ENCODE data around the gene PSMF1.

PSMF1 gene

DNA sequence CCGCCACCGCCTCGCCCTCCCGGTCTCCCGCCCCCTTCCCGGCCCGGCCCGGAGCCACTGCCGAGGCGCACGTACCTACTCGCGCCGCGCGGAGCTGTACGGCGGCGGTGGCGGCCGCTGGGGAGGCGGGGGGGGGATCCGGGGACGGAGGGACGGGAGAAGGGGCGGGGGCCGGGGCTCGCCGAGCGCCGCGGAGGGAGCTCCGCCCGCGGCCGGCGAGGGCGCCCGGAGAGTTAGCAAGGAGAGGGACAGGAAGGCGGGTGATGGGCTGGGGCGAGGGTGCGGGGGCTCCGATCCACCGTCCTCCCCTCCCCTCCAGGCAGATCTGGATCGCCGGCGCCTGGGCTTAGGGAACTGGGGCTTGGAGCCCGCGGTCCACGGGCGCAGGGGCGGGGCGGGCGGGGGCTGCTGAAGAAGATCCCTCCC lies 66.9 kb downstream of the PSMF1 start:
- peaks cover 31% of the 10 kb centered on the region for H3K27me3 Mint-ChIP-seq
- H3K4me3 Mint-ChIP-seq = no peak overlapping the region
- H3K36me3 Mint-ChIP-seq (ENCODE audit: low read depth) = peaks cover 2% of the 10 kb centered on the region
- H3K4me1 Mint-ChIP-seq = peaks cover 10% of the 10 kb centered on the region
- H3K27ac Mint-ChIP-seq = no peak overlapping the region
- ATAC-seq = no peak
- peak; percentile 14 for DNase-seq
- no peaks in the 10 kb centered on the region for H3K9me3 Mint-ChIP-seq

DNA sequence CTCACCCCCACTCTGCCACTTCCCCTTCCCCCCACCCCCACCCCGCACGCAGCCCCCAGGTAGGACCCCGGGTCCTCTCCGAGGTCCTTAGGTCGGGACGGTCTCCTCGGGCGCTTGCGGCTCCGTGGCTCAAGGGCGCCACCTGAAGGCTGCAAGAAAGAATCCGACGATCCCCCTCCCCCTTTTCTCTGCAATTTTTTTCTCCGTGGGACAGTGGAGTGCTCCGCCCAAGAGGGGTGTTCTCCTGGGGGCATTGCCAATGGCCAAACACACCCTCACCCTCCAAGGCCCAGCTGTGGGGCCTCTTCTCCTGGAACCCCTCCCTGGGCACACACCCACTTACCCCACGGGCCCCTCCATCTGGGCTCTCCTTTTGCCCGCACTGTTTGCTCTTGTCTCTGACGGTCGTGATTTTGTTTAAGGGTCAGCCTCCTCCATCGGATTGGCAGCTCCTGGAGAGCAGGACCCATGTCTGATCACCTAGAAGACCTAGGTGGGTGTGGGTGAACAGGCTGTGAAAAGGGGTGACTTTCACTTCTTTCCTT lies 67.5 kb downstream of the PSMF1 start:
- peak; percentile 67 for DNase-seq
- no peak overlapping the region for H3K27ac Mint-ChIP-seq
- ATAC-seq = peak; percentile 53
- H3K9me3 Mint-ChIP-seq = no peaks in the 10 kb centered on the region
- peak overlapping the region; percentile 40 for H3K4me3 Mint-ChIP-seq
- H3K4me1 Mint-ChIP-seq = peaks cover 10% of the 10 kb centered on the region
- peaks cover 2% of the 10 kb centered on the region for H3K36me3 Mint-ChIP-seq (ENCODE audit: low read depth)
- H3K27me3 Mint-ChIP-seq = peaks cover 31% of the 10 kb centered on the region

DNA sequence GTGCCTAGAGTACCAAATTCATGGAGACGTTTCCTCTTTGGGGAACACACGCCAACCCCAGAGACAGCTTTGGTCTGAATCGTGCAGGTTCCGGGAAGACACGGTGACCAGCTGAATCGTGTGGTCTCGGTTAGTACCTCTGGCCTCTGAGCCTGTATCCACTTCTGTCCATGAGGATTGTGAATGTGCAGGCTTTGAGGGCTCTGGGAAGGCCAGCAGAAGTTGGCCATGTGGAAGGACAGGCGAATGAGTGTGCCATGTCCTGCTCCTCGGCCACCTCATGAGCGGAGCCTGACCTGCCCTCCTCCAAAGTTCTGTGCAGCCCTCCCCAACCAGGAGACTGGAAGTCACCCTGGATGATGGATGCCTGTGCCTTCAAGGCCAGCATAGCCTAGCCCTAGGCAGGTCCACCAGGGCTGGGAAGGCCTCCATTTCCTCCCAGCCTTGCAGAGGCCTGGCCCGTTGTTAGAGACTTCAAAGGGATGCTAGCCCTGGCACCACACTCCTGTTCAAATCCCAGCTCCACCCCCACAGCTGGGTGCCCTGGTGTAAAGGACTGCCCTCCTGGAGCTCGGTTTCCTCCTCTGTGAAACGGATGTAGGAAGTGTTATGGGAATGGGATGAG lies 68.1 kb downstream of the PSMF1 start:
- no peaks in the 10 kb centered on the region for H3K9me3 Mint-ChIP-seq
- no peak for ATAC-seq
- no peak for DNase-seq
- no peak overlapping the region for H3K27ac Mint-ChIP-seq
- H3K36me3 Mint-ChIP-seq (ENCODE audit: low read depth) = no peaks in the 10 kb centered on the region
- peaks cover 31% of the 10 kb centered on the region for H3K27me3 Mint-ChIP-seq
- peak overlapping the region; percentile 40 for H3K4me3 Mint-ChIP-seq
- H3K4me1 Mint-ChIP-seq = peaks cover 10% of the 10 kb centered on the region

DNA sequence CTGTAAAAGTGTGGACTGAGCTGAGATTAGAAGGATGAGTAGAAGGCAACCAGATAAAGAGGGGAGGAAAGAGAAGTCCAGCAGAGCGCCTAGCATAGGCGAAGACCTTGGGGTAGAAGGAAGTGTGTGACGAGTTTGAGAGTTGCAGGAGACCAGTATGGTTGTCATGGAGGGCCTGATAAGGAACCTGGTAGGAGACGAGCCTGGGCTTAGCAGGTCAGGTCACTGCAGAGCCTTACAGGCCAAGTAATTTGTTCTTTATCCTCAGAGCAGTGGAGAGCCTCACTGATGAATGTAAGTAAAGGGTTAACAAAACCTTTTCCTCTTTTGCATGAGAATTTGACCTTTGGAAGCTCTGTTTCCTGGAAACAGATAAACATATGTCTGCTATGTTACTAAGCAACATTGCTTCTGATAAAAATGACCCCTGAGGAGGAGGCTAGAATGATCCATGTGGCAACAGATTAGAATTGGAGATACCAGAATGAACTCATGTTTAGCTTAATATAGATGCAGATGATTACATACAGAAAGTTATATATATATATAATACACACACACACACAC lies 69.3 kb downstream of the PSMF1 start:
- Mint-ChIP-seq H3K36me3 (ENCODE audit: low read depth) (no peaks in the 10 kb centered on the region), H3K4me3 (no peak overlapping the region), H3K27ac (no peak overlapping the region), H3K4me1 (peaks cover 10% of the 10 kb centered on the region), H3K27me3 (peaks cover 31% of the 10 kb centered on the region), H3K9me3 (no peaks in the 10 kb centered on the region)
- DNase-seq (no peak), ATAC-seq (no peak)

DNA sequence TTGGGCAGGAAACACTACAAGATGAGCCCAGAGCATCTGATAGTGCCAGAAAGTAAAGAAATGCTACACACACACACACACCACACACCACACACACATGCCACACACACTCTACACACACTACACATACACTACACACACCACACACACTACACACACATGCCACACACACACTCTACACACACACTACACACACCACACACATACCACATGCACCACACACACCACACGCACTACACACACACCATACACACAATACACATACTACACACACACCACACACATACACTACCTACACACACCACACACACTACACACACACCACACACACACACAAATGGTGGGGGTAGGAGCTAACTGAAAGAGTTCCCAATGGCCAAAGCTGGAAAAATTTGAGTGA lies 69.9 kb downstream of the PSMF1 start:
- Mint-ChIP-seq H3K4me1 (peaks cover 10% of the 10 kb centered on the region), H3K27me3 (peaks cover 27% of the 10 kb centered on the region), H3K4me3 (no peak overlapping the region), H3K9me3 (no peaks in the 10 kb centered on the region), H3K27ac (no peak overlapping the region), H3K36me3 (ENCODE audit: low read depth) (no peaks in the 10 kb centered on the region)
- DNase-seq (no peak), ATAC-seq (no peak)

DNA sequence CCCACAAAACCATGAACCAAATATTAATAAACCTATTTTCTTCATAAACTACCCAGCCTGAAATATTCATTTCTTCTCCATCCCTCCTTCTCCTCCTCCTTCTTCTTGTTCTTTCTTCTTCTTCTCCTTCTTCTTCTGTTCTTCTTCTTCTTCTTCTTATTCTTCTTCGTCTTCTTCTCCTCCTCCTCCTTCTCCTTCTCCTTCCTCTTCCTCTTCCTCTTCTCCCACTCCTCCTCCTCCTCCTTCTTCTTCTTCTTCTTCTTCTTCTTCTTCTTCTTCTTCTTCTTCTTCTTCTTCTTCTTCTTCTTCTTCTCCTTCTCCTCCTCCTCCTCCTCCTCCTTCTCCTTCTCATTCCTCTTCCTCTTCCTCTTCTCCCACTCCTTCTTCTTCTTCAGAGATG lies 71.4 kb downstream of the PSMF1 start:
- DNase-seq (no peak), ATAC-seq (no peak)
- no peak overlapping the region for H3K27ac Mint-ChIP-seq
- H3K4me3 Mint-ChIP-seq = no peak overlapping the region
- no peaks in the 10 kb centered on the region for H3K9me3 Mint-ChIP-seq
- peaks cover 13% of the 10 kb centered on the region for H3K27me3 Mint-ChIP-seq
- H3K36me3 Mint-ChIP-seq (ENCODE audit: low read depth) = no peaks in the 10 kb centered on the region
- H3K4me1 Mint-ChIP-seq = peaks cover 3% of the 10 kb centered on the region

DNA sequence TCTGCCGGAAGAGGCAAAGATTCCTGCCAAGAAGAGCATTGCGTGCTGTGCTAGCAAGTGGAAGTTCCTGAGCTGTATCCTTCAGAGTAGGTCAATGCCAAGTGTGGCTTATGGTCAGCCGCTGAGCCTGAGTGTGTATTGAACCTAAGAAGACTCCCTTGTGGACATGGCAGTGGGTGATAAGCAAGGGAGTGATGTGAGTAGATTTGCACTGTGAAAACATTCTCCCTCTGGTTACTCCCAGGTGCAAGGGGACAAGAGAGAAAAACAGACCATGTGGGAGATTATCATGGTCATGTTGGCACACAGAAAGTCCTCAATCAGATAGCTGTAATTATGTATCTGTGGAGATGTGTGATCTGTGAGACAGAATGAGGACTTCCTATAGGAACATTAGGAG lies 72.4 kb downstream of the PSMF1 start:
- Mint-ChIP-seq H3K4me3 (no peak overlapping the region), H3K36me3 (ENCODE audit: low read depth) (no peaks in the 10 kb centered on the region), H3K27ac (no peak overlapping the region), H3K4me1 (peaks cover 2% of the 10 kb centered on the region), H3K27me3 (peaks cover 12% of the 10 kb centered on the region), H3K9me3 (no peaks in the 10 kb centered on the region)
- ATAC-seq = no peak
- no peak for DNase-seq

DNA sequence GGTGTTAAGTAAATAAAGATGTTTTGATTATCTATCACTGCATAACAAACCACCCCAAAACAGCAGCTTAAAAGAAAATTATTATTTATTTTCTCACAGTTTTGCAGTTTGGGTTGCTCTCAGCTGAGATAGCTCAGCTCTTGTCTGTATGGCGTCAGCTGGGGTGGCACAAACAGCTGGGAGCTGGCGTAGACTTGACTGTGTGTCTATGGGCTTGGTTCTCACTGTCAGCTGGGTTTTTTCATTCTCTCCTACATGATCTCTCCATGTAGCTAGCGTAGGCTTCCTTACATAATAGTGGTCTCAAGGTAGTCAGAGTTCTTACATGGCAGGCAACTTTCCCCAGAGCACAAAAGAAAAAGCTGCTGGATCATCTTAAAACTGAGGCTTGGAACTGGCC lies 72.9 kb downstream of the PSMF1 start:
- Mint-ChIP-seq H3K4me1 (no peaks in the 10 kb centered on the region), H3K36me3 (ENCODE audit: low read depth) (no peaks in the 10 kb centered on the region), H3K27ac (no peak overlapping the region), H3K9me3 (no peaks in the 10 kb centered on the region), H3K27me3 (peaks cover 8% of the 10 kb centered on the region), H3K4me3 (no peak overlapping the region)
- DNase-seq (no peak), ATAC-seq (no peak)

DNA sequence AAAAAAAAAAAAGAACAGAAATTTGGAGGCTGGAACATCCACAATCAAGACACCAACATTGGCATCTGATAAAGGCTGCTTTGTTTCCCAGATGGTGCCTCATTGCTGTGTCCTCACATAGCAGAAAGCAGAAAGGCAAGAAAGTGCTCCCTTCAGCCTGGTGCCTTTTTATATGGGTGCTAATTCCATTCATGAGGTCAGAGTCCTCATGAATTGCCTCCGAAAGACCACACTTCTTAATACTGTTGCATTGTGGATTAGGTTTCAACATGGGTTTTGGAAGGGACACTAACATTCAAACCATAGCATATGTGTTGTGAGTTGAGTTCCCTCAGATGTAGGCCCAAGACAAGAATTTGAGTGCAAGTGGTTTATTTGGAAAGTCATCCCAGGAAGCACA lies 76.8 kb downstream of the PSMF1 start:
- Mint-ChIP-seq H3K27me3 (peaks cover 4% of the 10 kb centered on the region), H3K4me3 (no peak overlapping the region), H3K4me1 (peaks cover 4% of the 10 kb centered on the region), H3K36me3 (ENCODE audit: low read depth) (no peaks in the 10 kb centered on the region), H3K27ac (no peak overlapping the region), H3K9me3 (no peaks in the 10 kb centered on the region)
- ATAC-seq (no peak), DNase-seq (no peak)

DNA sequence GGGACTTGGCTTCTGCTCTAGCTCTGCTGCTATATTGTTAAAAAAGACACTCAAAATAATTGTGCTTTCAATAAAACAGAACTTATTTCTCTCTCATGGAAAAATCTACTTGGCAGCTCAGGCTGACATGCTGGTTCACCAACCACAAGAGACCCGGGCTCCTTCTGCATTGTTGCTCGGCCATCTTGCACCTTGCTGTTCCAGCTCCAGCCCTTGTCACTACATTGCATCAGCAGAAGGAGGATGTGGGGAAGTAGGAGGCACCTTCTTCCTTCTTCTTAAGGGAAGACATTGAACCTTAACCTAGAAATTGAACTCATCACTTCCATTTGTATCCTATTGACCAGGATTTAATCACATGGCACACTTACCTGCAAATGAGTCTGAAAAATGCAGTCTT lies 78.2 kb downstream of the PSMF1 start:
- Mint-ChIP-seq H3K4me3 (no peak overlapping the region), H3K36me3 (ENCODE audit: low read depth) (no peaks in the 10 kb centered on the region), H3K4me1 (peaks cover 4% of the 10 kb centered on the region), H3K9me3 (no peaks in the 10 kb centered on the region), H3K27me3 (peaks cover 4% of the 10 kb centered on the region), H3K27ac (no peak overlapping the region)
- DNase-seq = no peak
- ATAC-seq = no peak

DNA sequence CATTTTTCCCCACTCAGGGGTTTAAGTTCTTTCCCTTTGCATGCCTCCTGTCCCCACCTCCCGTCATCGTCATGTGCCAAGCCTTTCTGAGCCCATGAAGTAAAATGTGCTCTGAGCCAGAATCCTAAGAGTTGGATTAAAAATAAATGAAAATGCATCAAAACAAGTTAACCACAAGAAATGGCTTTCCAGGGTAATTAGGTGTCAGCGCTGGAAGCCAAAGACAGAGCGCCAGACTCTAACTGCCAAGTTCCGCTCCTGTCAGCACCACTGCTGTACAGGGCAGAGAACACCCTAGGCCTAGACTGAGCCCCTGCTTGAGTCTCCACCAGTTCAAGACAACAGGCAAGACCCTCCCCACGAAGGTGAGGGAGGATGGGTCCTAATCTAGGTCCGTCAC lies 79.4 kb downstream of the PSMF1 start:
- Mint-ChIP-seq H3K36me3 (ENCODE audit: low read depth) (no peaks in the 10 kb centered on the region), H3K9me3 (no peaks in the 10 kb centered on the region), H3K27me3 (peaks cover 4% of the 10 kb centered on the region), H3K4me3 (no peak overlapping the region), H3K4me1 (peaks cover 4% of the 10 kb centered on the region), H3K27ac (no peak overlapping the region)
- ATAC-seq = no peak
- DNase-seq = no peak

DNA sequence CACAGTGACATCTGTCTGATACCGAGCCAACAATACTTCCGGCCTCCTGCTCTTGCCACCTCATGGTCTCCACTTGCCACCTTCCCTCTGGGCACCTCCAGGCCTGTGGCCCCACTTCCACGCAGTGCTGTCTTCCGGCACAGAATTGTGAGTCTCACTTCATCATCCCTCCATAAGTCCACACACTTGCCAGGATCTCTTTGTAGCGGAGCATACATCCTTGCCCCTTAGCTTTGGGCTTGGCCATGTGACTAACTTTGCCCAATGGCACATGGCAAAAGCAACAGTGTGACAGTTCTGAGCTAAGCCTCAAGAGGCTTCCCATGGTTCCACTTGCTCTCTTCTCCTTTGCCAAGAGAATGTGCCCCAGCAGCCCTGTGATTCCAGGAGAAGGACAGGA lies 80.3 kb downstream of the PSMF1 start:
- Mint-ChIP-seq H3K27me3 (peaks cover 4% of the 10 kb centered on the region), H3K27ac (no peak overlapping the region), H3K36me3 (ENCODE audit: low read depth) (no peaks in the 10 kb centered on the region), H3K4me3 (no peak overlapping the region), H3K9me3 (no peaks in the 10 kb centered on the region), H3K4me1 (peaks cover 4% of the 10 kb centered on the region)
- ATAC-seq (no peak), DNase-seq (no peak)

DNA sequence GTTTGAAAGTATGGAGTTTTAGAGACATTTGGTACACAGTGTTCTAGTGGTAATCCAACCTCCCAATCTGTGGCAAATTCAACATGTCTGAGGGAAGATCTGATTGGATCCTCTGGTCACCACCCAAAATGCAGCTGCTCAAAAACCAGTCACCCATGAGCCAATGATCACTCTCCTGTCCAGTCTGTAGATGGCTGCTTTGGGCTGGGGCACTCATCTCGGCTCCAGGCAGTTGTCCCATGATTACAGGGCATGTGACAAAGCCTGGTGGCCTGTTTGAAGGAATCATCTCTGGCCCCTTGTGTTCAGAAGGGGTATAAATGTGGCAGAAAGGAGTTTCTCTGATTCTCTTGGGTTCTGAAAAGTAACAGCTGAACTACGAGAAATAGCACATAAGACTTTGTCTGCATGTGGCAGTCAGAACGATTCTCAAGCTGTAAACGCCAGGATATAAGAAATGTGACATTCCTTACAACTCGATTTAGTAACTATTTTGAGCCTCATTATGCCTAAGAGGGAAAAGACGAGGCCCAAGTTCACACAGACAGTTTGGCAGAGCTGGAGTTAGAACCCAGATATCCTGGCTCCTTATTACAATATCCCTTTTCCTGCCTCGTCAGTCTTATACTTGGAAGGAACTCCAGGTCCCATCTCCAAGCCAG lies 80.9 kb downstream of the PSMF1 start:
- no peaks in the 10 kb centered on the region for H3K9me3 Mint-ChIP-seq
- H3K36me3 Mint-ChIP-seq (ENCODE audit: low read depth) = no peaks in the 10 kb centered on the region
- ATAC-seq = no peak
- no peak overlapping the region for H3K27ac Mint-ChIP-seq
- no peak overlapping the region for H3K4me3 Mint-ChIP-seq
- no peak for DNase-seq
- peaks cover 4% of the 10 kb centered on the region for H3K4me1 Mint-ChIP-seq
- peaks cover 4% of the 10 kb centered on the region for H3K27me3 Mint-ChIP-seq

DNA sequence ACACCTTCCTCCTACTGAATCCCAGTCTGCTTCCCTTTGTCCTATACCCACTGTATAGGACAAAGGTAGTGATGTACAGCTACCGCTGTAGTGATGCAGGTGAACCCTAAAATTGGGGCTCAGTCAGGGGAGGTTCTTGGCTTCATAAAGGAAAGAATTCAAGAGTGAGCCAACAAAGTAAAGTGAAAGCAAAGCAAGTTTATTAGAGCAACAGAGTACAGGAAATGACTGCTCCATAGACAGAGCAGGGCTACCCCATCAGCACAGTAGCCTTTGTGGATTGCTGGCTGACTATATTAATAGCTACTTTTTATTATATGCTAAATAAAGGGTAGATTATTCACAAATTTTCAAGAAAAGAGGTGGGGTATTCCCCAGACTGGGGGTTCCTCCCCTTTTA lies 81.6 kb downstream of the PSMF1 start:
- ATAC-seq (no peak), DNase-seq (no peak)
- Mint-ChIP-seq H3K4me1 (peaks cover 4% of the 10 kb centered on the region), H3K9me3 (no peaks in the 10 kb centered on the region), H3K27ac (no peak overlapping the region), H3K36me3 (ENCODE audit: low read depth) (no peaks in the 10 kb centered on the region), H3K27me3 (peaks cover 4% of the 10 kb centered on the region), H3K4me3 (no peak overlapping the region)

DNA sequence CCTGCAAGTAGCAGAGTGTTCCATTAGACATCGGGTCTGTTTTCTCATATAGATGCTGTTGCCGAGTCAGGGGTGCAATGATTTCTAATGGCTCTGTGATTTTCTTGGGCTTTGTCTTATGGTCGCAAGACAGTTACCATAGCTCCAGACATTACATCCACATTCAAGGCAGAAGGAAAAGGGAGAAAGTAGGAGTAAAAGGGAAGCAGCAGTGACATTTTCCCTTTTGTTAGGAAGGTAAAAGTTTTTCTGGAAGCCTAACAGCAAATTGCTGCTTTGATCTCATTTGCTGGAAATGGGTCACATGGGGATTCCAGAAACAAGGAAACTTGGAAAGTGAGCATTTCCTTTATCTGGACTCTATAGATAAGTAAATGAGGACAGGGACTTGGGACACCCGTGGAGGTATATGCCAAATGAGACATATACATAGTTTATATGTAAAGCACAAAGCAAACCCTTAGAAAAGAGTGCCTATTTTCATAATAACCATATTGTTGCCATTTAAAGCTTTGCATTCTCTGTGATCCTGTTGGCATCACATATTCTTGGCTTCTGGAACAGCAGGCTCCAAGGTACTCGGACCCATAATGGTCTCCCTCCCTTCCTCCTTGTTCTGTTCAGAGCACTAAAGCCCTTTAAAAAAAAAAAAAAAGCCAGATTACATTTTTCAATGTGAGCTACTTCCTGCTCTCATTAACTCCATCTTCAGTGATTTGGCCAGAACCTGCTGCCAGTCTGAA lies 84.5 kb downstream of the PSMF1 start, which contains the start of gene C20orf202:
C20orf202 (plus strand) TSS at position 693 of the 743 bp plus-strand sequence. CDS start 132 bp downstream, outside the sequence.
- Mint-ChIP-seq H3K27me3 (peaks cover 4% of the 10 kb centered on the region), H3K36me3 (ENCODE audit: low read depth) (no peaks in the 10 kb centered on the region), H3K9me3 (no peaks in the 10 kb centered on the region), H3K4me3 (no peak within 1 kb of the TSS), H3K4me1 (peaks cover 4% of the 10 kb centered on the region), H3K27ac (no peak within 1 kb of the TSS)
- ATAC-seq (no peak), DNase-seq (no peak)
